ENCODE results near the gene ADGRG1.

Gene ADGRG1

DNA sequence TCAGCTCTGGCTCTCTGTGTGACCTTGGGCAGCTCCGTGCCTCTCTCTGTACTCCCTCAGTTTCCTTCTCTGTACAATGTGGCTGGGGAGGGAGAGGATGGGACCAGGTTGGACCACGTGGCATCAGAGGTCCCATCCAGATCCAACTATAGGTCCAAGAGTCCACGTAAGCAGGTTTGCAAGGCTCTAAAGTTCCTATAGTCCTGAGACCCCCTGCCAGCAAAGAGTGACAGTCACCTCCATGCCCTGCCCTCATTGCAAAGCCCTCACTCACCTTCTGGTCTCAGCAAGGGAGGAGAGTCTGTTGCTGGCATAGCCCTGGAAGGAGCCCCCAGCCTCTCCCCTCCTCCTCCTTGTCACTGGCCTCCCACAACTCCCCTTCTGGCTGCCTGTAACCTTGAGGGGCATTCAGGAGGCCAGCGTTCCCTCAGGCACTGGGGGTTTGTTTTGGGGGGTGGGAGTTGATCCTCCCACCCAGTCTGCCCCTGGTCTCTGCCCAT is 60.1 kb downstream of the ADGRG1 start:
- DNase-seq: no peak

DNA sequence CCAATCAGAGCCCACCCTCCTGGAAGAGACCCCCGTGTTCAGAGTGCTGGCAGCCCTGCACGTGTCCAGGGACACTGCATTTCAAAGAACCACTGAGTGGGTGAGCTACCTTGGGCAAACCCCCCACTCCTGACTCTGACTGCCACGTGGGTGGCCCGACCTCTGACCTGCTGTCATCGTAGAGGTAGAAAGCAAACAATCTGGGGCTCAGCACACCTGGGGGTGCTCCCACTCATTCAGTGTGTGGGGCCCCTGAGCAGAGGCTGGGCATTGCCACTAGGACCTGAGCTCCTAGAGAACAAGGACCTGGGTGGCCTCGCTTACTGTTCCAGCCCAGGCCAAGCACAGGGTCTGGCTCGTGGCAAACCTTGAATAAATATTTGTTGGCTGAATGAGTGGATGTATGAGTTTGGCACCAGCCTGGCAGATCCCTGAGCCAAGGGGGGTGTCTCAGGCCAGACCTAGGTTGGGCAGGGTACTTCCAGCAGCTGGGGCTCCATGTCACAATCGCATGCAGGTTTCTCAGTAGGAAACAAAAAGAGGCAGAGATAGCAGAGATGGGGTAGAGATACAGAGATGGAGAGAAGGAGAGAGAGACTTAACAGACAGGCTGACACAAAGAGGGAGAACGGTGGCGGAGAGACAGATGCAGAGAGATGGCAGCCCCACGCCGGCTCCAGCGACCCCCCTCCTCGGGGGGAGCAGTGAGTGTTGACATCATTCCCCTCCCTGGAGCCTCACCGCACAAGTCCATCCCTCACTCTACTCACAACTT is 60.7 kb downstream of the ADGRG1 start:
- DNase-seq: no peak

DNA sequence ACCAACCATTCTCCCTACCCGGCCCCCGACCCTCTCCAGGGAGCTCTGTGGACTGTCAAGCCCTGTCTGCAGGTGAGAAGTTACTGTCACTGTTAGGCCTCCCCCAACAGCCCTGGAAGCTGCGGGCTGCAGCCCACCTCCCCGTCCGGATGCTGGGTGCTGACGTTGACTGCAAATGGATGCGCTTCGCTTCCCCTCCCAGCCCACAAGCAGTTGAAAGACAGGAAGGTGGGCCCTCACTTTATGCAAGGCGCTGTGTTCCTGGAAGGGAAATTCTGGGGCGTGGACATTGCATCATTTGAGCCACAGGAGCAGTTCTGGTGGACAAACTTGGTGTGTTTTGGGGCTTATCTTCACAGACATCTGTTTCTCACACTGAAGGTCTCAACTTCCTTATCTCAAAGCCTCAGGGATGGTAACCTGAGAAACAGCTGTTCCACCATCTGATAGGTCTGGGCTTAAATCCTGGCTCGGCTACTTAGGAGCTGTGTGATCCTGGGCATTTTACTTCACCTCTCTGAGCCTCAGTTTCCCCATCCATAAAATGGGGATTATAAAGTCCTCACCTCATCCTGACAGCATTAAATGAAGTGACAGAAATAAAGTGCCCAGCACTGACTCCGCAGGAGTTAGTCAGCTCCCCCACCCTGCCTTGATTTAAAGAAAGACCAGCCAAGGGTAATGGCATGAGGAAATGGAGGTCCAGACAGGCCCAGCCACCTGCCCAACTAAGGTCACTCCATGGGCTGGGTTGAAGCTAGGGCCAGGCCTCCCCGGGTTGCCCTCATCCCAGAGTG is 61.5 kb downstream of the ADGRG1 start:
- DNase-seq: peak in 1 of 2 experiments; percentile 41

DNA sequence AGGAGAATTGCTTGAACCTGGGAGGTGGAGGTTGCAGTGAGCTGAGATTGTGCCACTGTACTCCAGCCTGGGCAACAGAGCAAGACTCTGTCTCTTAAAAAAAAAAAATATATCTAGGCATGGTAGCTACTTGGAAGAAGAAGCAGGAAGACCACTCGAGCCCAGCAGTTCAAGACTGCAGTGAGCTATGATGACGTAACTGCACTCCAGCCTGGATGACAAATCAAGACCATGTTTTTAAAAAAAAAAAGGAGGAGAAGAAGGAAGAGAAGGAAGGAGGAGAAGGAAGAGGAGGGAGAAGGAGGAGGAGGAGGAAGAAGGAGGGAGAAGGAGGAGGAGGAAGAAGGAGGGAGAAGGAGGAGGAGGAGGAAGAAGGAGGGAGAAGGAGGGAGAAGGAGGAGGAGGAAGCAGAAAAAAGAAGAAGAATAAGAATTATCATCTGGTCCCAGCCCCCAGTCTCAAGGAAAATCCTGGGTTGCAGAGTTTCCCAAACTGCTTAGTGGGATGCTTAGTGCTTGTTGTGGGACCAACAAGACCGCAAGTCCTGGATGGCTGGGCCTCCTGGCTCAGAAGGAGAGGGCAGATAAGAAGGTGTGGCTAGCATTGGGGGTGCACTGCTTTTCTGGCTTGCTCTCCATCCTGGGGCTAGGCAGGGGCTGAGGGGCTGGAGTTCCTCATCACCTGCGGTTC is 62.5 kb downstream of the ADGRG1 start:
- no peak for DNase-seq

DNA sequence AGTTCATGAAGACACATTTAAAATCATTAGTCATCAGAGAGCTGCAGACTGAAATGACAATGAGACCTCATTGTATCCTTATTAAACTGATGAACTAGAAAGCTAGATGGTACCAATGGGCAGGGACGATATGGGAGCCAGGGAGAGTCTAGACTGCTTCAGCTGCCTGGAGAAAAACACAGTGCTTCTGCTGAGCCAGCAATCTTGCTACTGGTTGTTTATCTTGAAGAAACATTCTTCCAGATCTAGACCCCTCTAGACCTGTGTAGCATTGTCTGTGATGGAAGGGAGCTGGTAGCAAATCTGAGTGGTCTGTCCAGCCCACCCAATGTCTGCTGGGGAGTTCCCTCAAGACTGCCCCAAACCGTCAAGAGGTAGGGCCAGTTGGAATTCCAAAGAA is 64.2 kb downstream of the ADGRG1 start:
- no peak for DNase-seq

DNA sequence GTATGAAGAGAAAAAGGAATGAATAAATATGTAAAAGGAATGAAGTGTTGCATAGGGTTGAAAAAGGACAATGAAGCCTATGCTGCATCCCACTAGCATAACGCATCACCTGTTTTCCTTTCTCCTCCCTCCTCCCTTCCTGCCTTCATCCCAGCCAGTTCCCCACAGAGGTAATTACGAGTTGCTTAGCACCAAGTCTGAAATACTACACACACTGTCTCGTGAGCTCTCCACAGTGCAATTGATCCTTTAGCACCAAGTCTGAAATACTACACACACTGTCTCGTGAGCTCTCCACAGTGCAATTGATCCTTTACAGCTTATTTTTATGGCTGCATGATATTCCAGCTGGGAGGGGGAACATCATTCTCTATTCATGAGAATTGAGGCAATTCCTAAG is 65.1 kb downstream of the ADGRG1 start:
- DNase-seq: no peak

DNA sequence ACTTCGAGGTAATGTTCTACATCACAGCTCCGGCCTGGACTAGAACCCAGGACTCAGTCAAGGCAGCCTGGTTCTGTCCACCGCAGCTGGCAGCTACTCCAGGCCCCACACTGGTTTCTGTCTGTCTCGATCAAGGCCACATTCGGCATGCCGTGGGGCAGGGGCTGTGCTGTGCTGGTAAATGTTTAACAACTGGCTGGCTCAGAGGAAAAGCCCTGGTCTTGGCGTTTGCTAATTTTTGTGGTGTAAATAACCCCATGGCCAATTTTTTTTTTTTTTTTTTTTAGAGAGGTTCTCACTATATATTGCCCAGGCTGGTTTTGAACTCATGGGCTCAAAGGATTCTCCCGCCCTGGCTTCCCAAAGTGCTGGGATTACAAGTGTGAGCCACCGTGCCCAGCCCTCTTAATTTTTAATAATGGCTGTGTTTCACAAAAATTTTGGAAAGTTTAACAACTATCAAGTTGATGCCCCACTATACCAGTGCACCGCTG is 65.8 kb downstream of the ADGRG1 start:
- DNase-seq: no peak

DNA sequence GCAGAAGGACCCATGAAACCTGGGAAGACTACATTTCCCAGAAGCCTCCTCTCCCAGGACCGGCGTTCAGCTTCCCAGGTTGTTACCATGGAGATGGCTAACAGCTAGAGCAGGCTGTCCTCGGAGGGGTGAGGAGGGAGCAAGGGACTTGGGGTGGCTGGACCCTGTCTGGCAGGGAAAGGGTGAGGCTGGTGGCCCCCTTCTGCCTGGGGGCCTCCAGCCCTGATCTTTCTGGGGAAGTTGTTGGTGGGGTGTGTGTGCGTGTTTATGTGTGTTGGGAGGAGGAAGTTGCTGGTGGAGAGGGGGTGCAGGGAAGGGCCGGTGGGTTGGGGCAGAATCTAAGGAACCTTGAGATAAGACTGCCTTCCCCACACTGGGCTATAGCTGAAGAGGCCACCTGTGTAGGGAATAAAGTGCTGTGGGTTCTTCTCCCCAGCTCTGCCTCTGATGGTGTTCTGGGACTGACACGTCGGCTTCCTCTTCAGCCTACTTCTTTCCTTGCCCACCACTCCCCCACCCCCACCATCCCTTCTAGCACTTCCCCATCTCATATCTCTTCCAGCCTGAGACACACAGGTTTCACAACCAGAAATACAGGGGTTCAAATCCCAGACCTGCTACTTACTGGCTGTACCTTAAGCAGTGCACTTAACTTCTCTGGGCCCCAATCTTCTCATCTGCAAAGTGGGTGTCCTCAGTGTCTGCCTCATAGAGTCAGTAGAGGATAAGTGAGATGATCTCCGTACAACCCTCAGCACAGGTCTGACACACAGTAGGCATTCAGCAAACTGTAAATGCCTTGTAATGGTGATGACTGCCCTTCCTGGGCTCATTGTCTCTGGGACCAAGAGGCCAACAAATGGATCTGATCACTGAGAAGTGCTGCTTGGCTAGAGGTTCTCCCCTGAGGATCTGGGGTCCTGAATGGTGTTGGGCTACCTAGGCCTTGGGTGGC is 66.6 kb downstream of the ADGRG1 start, which contains the start of gene DRC7:
TSS of gene DRC7 (plus strand) at position 82 of the 955 bp plus-strand sequence. CDS start 3,144 bp downstream, outside the sequence.
- DNase-seq: peak; percentile 78 to 86

DNA sequence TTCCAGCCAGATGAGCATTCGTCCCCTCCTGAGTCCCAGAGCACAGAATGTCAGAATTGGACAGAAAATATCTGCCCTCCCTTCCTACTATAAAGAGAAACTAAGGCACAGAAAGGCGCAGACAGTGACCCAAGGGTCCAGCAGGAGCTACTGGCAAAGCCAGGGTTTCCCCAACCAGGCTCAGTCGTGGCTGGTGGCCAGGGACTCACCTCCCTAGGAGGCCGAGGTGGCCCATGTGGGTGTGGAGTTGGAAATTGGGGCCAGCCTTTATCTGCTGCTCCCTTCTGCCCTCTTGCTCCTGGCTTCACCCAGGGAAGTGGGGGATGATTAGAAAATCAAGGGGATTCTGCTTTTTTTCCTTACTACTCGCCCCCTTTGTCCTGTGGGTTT is 67.2 kb downstream of the ADGRG1 start:
- DNase-seq: no peak

DNA sequence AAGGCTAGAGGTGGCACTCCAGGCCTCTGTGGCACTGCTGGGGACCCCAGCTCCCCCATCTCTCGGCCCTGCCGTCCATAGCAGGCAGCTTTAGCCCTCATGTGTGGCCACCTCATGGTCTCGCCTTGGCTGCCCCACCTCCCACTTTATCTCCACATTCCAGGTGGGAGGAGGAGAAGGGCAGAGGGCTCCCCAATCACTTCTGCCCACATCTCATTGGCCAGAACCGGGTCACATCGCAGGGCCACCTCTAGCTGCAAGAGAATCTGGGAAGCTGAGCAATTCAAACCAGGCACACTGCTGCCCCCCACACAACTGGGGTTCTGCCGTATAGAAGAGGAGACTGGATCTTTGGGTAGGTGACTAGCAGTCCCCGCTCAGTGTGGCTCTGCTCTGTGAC is 67.8 kb downstream of the ADGRG1 start:
- no peak for DNase-seq

DNA sequence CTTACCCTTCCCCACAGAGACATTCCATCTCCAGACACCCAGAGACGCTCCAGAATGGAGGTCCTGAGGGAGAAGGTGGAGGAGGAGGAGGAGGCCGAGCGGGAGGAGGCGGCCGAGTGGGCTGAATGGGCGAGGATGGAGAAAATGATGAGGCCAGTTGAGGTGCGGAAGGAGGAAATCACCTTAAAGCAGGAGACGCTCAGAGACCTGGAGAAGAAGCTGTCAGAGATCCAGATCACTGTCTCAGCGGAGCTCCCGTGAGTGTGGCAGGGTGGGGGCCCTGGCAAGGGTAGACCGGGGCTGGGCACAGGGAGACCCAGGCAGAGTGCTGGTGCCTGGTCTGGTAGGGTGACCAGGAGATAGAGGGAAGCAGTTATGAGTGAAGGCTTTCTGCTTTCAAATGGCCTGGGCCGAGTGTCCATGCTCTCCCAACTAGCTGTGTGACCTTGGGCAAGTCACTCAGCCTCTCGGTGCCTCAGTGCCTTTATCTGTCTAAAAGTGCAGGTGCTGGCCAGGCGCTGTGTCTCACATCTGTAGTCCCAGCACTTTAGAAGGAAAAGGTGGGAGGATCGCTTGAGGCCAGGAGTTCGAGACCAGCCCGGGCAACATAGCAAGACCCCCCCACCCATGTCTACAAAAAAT is 69.6 kb downstream of the ADGRG1 start:
- no peak for DNase-seq

DNA sequence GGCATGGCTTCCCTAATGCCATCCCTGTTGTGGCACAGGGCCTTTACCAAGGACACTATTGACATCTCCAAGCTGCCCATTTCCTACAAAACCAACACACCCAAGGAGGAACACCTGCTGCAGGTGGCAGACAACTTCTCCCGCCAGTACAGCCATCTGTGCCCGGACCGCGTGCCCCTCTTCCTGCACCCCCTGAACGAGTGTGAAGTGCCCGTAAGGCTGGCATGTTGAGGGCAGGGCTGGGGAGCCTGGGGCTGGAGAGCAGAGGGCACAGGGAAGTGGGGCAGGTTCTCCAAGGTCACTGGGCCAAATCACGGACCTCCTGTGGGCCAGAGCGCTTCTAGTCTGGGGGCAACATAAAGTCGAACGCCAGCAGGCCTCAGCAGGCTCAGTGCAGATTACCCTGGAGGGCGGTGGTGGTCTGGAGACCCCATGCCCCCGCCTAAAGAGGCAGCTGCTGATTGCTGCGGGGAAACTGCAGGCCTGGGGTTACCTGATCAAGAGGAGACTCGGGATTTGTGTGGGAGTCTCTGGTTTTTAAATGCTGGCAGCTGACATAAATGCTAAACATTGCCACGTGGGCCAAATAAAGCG is 70.5 kb downstream of the ADGRG1 start:
- DNase-seq: no peak

DNA sequence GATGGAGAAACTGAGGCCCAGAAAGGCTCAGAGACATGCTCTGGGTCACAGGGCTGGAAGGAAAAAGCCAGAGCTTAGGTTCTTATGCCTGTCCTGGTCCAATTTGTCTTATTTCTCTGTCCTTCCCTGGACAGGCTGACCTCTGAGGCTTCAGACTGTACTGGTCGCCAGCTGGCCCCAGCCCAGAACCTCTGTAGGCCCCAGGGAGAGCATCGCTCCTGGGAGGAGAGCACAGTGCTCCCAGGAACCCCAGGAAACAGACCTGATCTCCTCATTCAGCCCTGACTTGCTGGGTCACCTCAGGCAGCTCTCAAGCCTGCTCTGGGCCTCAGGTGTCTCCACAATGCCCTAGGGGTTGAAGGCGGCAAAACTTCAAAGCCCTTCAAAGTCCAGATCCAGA is 71.1 kb downstream of the ADGRG1 start:
- no peak for DNase-seq

DNA sequence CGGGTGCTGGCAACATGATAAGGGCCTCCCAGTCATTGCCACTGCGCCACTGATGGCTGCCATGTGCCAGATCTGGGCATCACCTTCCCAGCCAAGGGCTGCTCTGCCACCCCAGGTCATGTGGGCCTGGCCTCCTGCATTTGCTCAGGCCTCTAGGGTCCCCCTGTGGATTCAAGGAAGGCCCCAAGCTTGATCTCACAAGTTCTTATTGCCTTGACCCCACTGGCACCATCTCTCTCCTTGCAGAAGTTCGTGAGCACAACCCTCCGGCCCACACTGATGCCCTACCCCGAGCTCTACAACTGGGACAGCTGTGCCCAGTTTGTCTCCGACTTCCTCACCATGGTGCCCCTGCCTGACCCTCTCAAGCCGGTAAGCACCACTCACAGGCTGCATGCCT is 71.5 kb downstream of the ADGRG1 start:
- DNase-seq: no peak

DNA sequence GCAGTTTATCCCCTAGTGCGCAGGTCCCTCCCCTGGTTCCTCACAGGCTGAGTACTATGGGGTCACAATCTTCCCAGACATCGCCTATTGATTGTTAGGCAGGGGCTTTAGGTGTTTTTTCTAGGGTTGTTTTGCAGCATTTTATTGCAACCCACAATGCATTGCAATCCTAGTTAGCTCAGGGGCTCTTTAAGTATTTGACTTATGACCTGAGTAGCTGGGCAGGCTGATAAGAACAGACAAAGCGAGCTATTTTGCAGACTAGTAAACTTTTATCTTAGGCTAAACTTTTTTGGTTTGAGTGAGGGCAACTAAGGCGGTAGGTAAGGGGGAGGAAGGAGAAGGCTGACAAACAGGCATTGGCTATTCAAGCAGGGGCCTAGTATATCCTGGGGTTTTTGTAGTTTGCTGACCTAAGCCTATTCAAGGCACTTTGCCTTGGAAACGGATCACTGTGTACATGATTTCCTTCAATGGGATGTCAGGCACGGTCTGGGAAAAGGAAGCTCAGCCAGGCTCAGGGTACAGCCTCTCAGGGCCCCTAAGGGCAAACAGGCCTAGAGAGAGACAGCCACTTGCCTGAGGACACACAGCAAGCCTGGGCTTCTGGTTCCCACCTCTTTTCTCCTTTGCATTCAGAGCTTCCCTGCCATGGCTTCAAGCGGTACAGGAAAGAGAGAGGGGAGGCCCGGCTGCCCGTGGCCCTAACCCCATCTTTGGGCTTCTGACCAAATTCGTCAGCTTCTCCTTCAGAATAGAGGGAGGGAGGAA is 72.5 kb downstream of the ADGRG1 start:
- no peak for DNase-seq

DNA sequence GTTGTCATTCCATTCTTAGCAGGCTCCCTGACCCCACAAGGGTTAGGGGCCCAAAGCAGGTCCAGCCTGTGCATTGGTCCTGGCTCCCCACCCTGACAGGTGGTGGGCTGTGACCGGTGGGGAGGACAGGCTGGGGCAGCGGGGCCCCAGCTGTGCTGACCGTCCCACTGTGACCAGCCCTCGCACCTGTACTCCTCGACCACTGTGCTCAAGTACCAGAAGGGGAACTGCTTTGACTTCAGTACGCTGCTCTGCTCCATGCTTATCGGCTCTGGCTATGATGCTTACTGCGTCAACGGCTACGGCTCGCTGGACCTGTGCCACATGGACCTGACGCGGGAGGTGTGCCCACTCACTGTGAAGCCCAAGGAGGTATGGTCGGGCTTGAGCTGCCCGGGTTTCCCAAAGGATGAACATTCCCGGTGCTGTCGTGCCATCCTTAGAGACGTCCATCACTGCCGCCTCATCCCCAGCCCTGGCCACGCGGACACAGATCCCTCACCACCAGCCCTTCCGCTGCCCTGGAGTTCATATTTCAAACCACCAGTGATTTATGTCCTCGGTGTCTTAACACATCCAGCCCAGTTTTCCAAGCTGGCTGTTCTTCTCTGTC is 73.4 kb downstream of the ADGRG1 start:
- DNase-seq: no peak

DNA sequence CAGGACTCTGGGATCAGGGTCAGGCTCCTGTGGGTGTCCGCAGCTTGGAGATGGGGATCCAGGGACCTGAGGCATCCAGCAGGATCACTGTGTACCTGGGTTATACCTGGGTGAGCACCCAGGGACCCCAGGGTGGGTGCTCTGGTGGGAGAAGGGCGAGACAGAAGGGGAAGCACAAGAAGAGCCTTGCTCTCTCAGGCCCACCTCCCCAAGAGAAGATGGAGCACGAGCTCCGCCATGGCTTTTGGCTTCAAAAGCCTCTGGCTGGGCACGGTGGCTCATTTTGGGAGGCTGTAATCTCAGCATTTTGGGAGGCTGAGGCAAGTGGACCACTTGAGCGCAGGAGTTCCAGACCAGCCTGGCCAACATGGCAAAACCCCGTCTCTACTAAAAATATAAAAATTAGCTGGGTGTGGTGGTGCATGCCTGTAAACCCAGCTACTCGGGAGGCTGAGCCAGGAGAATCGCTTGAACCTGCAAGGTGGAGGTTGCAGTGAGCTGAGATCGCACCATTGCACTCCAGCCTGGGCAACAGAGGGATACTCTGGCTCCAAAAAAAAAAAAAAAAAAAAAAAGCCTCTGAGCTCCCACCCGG is 75.1 kb downstream of the ADGRG1 start:
- no peak for DNase-seq

DNA sequence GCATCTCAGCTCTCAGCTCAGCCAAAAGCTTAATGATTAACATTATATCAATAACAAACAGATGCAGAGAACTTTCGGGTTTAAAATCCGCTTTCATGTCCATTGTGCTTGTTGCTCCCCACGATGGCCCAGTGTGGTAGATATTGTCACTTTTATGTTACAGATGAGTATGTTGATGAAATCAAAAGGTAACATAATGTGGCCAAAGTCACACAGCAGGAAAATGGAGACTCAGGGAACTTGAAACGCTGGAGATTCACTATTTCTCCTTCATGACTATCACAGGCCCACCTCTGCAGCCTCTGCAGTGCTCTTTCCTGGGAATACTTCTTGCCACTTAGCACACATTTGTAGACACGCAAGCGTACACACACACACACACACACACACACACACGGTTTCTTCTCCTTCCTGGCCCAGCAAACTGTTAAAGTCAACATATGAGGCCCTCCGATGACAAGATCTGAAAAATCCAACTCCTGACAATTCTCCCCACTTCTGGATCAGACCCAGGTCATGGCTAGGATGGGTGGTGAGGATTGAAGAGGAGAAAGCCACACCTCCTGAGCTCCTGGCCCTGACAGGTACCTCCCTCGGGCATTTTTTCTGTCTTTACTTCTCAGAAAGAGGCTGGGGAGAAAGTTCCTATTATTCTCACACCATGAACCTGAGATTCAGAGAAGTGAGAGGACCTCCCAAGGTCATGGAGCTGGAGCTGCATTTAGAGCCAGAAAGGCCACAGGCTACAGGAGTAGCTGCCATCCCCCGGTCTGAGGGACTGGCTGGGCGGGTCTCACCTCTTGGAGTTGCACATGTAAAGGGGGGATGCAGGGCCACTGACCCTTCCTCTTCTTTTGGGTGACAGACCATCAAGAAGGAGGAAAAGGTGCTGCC is 75.8 kb downstream of the ADGRG1 start:
- no peak for DNase-seq

Measured in NCI-H524 (cell line).